HG03066 (cell line): ENCODE results near the gene CAPZB.

ENCODE experiments used
- ATAC-seq: cut with Tn5 transposase; IDR thresholded peaks from one replicate; pipeline ENCODE4 v1.9.1; 2021; ENCODE audit warnings: low read depth; ENCODE audit not compliant: unreplicated experiment

Gene CAPZB

GRCh38 chr1:19372602-19373001 is 112.7 kb downstream of the CAPZB start:
- ATAC-seq: no peak

DNA sequence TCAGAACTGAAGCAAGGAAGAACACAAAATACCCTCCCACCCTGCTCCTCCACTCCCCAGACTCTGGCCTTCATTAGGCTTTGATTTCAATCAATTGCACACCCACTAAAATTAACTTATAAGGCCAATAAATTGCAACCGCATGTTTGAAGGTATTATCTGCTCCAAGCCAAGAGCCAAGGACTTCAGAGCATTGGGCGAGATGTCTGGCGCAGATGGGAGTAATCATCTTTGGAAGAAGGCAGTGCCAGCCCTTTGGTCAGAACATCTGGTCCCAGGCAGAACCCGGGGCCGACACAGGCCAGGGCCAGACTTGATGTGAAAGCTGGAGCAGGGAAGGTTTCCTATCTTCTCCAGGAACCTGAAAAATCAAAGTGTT is 113.2 kb downstream of the CAPZB start:
- no peak for ATAC-seq

- no peak for ATAC-seq
Observed at GRCh38 chr1:19371226-19372135, 113.9 kb downstream of the CAPZB start.

- no peak for ATAC-seq
Observed at GRCh38 chr1:19370453-19371170, 114.7 kb downstream of the CAPZB start.

DNA sequence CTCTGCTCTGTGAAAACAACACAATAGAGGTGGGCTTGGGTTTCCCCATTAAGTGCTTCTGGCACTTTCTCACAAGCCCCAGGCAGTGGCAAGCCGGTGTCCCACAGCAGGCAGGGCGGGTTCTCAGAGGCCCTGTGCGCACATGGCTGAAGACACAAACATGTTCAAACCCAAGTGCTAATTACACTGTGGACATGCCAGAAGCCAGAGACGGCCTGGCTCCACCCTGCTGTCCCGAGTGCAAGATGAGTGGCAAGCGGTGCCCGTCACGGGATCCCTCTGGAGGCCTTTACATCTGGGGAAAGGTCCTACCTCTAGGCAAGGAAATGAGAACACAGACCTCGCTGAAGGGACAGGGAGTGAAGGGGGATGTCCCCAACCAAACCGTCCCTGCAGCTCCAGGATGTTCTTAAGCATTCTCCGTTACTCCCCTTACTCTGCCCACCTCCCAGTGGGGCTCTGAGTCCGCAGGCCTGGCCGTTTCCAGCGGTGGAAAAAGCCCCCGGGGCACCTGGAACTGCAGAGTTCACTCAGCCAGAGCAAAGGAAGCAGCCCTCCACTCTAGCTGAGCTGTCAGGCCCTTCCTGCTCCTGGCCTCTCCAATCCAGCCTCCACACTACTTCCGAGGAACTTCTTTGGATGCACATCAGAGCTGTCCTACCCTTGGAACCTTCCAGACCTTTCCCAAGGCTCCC is 115.8 kb downstream of the CAPZB start:
- no peak for ATAC-seq

DNA sequence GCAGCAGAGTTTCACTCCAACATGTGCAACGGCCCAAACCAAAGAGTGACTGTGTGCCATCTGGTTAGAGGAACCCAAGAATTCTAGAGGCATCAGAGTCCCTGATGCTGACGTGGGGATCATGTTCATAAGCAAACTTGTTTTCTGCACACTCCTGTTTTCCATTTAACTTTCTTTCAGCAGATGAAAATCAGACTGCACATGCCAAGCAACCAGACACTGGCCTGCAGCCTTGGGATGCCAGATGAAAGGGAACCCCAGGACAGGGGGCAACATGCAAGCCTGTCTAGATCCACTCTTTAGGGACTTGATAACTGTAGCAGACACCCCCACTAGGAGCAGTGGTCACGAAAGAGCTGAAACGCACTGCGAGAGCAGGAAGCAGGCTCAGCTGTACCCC is 116.4 kb downstream of the CAPZB start:
- ATAC-seq: no peak

DNA sequence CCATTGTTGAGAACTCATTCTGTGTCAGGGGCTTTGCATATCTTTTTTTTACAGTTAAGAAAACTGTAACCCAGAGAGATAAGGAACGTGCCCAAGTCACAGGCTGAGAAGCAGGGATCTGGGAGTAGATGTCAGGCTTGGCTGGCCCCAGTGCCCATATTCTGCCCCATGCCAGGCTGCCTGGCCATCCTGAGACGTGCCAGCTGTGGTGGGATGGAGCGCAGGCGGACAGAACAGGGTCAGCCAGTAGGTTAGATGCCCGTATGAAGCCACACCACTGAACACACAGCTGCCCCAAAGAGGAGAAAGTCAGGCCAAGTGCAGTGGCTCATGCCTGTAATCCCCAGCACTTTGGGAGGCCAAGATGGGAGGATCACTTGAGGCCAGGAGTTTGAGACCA is 117.3 kb downstream of the CAPZB start:
- ATAC-seq: no peak

GRCh38 chr1:19367584-19368041 is 117.7 kb downstream of the CAPZB start:
- no peak for ATAC-seq

- no peak for ATAC-seq
Observed at GRCh38 chr1:19366599-19367536, 118.5 kb downstream of the CAPZB start.

DNA sequence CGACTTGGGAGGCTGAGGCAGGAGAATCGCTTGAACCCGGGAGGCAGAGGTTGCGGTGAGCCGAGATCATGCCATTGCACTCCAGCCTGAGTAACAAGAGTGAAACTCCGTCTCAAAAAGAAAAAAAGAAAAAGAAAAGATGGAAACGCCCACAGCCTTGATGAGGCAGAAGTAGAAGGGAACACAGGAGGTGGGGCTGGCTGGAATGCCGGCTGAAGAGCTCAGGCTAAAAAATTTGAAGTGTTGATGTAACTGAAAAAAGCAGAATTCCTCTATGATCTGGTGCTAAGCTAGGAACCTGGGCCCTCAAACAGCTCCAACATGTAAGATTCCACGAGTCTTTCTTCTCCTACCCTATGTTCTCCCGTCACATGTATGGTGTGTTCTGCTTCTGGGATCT is 119.6 kb downstream of the CAPZB start:
- ATAC-seq: no peak

- no peak for ATAC-seq
Observed at GRCh38 chr1:19363536-19364152, 121.7 kb downstream of the CAPZB start.

DNA sequence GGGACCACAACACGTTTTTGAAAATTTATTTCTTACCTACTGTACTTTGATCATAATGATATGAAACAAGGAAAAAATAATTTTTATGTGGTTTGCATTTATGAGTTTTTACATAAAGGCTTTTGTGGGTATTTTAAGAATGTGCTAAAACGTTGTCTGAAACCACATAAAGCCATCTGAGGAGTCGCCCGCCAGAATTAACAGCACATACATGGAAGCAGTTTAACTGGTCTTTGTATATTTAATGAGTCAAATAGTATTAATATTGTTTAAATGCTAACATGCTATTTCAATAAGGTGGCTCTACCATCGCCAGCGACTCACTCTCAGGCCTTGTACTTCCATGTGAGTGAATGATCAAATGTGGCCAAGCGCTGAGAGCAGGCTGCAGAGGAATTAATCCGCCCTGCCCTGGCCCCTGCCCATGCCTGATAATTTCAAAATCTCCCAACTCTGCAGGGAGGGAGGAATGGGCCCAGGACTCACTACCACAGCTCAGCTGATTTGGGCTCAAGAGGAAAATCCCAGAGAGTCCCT is 123.7 kb downstream of the CAPZB start:
- no peak for ATAC-seq

GRCh38 chr1:19360843-19361610 is 124.3 kb downstream of the CAPZB start:
- no peak for ATAC-seq

GRCh38 chr1:19360432-19360831 is 124.9 kb downstream of the CAPZB start:
- no peak for ATAC-seq

DNA sequence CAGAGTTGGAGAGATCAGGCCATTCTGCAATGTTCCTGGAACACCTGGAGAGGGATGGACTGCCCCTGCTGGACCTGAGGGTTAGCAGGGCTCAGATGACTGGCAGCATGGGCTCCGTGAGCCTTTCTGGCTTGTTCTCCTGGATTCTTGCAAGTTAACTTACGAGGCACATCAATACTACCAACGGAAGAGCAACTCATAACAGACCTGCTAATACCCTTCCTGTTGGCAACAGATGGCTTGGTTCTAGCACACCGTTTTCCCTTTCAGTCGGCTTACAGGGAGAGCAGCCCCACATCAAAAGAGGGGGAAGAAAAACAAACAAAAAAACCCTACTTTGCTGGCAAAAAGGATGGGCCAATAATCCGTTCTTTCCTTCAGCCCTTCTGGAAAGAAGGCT is 125.3 kb downstream of the CAPZB start:
- ATAC-seq: no peak

GRCh38 chr1:19359357-19359756 is 126.0 kb downstream of the CAPZB start:
- ATAC-seq: no peak

DNA sequence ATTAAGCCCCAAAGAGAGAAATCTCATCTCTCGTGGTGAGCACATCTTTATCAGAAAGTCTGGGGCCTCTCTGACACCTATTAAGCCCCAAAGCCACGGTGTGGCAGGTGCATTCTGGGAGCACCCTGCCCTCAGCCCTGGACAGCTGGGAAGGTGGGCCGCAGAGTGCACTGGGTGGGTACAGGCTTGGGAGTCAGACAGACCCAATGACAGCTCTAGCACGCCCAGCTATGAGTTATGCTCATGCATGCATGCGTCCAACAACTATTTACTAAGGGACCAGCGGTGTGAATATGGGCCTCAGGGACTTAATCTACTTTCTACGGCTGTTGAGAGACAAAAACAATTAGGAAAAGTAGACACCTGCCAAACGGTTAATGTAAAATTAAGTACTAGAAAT is 126.6 kb downstream of the CAPZB start:
- no peak for ATAC-seq

DNA sequence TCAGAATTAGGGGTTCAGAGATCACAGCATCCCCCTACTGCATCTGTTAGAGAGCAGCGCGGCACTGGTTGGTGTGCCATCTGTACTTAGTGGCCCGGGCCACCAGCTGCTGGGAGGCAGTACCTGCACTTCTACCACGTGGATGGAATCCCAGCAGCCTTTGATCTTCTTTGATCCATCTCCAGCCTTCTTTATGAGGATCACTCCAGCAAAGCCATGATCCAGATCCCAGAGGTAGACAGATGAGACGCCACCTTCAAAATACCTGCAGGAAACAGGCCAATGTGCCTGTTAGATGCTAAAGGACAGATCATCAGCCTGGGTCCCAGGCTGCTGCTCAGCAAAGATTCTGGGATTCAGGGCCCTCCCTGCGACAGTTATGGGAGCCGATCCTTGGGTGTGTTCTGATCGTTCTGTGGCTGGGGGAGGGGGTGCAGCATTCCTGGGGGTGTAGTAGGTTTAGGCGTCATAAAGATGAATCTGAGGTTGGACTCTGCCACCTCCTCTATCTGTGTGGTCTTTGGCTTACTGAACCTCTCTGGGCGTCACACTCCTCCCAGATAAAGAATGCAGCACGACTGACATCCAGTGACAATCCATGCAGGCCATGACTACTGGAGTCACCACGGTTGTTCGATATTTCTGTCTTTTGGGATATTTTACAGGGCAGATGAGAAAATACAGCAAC is 127.9 kb downstream of the CAPZB start:
- ATAC-seq: no peak
